ENCODE data around the gene MORN1.
"Not testable (repeated sequence)": the region's sequence is repeated elsewhere in the genome, so short reads cannot be mapped to it uniquely, and the experiment has no call there.

The MORN1 gene

GRCh38 chr1:2307064-2307605 is 84.2 kb downstream of the MORN1 start:
- no peak for DNase-seq (ENCODE audit: low read depth)

DNA sequence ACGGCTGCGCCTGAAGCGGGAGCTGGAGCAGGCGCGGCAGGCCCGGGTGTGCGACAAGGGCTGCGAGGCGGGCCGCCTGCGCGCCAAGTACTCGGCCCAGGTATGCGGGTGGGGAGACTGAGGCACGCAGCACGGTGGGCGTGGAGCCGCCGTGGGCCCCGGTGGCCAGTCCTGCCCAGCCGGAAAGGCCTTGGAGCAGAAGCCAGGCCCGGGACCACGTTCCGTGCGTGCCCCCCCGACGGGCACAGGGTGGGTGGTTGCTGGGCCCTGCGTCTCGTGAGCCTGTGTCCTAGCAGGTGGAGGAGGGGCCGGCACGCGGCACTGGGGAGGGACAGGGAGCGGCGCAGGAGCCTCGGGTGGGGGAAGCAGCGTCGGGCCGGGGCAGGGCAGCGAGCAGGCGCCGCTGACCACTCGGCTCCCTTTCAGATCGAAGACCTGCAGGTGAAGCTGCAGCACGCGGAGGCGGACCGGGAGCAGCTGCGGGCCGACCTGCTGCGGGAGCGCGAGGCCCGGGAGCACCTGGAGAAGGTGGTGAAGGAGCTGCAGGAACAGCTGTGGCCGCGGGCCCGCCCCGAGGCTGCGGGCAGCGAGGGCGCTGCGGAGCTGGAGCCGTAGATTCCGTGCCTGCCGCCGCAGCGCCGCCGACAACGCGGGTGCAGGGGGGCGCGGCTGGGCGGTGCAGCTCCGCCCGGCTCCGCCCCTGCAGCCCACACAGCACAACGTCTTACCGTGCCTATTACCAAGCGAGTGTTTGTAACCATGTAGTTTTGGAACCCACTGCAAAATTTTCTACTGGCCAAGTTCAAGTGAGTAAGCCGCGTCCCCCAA is 85.0 kb downstream of the MORN1 start:
- DNase-seq (ENCODE audit: low read depth): no peak

- no peak for DNase-seq (ENCODE audit: low read depth)
Measured at GRCh38 chr1:2304921-2305681, 86.3 kb downstream of the MORN1 start.

DNA sequence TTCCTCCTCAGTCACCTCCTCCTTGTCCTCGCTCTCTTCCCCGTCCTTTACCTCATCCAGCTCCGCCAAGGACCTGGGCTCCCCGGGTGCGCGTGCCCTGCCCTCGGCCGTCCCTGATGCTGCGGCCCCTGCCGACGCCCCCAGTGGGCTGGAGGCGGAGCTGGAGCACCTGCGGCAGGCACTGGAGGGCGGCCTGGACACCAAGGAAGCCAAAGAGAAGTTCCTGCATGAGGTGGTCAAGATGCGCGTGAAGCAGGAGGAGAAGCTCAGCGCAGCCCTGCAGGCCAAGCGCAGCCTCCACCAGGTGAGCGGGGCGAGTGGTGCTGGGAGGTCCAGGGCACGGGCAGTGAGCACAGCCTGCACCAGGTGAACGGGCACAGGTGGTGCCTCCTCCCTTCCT is 87.1 kb downstream of the MORN1 start:
- DNase-seq (ENCODE audit: low read depth): no peak

DNA sequence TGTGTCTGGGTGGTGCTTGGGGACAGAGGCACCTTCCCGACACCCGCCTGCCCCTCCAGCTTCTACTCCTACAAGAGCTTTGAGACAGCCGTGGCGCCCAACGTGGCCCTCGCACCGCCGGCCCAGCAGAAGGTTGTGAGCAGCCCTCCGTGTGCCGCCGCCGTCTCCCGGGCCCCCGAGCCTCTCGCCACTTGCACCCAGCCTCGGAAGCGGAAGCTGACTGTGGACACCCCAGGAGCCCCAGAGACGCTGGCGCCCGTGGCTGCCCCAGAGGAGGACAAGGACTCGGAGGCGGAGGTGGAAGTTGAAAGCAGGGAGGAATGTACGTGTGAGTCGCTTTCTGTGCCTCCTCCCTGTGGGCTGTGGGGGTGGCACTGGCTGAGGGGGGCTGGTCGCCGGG is 87.6 kb downstream of the MORN1 start:
- no peak for DNase-seq (ENCODE audit: low read depth)

- no peak for DNase-seq (ENCODE audit: low read depth)
Measured at GRCh38 chr1:2303016-2303775, 88.2 kb downstream of the MORN1 start.

- DNase-seq (ENCODE audit: low read depth): no peak
Measured at GRCh38 chr1:2302292-2302925, 88.9 kb downstream of the MORN1 start.

GRCh38 chr1:2301607-2302291 is 89.6 kb downstream of the MORN1 start:
- DNase-seq (ENCODE audit: low read depth): no peak

- peak; percentile 55 for DNase-seq (ENCODE audit: low read depth)
Measured at GRCh38 chr1:2300851-2301606, 90.3 kb downstream of the MORN1 start.

DNA sequence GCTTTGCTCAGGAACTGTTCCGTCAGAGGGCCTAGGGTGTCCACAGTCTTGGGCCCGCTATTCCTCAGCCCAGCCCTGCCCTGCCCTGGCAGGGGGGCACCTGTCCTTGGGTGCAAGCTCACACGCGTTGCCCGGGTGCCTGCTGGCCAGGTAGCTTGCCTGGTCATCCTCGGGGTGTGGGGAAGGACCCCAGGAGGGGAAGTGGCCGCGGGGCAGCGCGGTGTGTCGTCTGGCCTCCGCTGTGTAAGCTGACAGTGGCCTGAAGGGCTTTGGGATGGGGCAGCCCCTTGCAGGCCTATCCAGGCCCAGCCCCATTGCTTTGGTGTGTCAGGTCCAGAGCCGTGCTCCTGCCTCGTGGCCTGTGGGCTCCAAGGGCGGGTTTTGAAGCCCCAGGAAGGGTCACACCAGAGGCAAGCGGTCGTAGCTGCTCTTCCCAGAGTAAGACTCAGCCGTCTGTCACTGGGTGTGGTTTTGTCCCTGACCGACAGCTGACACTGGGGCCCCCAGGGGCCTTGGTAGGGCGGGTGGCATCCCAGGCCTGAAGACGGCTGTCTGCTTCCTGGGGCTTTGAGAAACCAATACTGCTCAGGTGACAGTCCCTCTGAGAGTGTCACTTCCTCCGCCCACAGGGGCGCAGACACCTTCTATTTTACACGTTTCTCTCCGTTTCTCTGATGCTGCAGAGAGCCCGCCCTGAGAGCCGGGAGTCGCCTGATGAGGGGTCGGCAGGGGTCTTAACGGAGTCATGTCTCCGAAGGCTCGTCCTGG is 91.2 kb downstream of the MORN1 start:
- DNase-seq (ENCODE audit: low read depth): no peak

- no peak for DNase-seq (ENCODE audit: low read depth)
Measured at GRCh38 chr1:2299131-2299627, 92.2 kb downstream of the MORN1 start.

DNA sequence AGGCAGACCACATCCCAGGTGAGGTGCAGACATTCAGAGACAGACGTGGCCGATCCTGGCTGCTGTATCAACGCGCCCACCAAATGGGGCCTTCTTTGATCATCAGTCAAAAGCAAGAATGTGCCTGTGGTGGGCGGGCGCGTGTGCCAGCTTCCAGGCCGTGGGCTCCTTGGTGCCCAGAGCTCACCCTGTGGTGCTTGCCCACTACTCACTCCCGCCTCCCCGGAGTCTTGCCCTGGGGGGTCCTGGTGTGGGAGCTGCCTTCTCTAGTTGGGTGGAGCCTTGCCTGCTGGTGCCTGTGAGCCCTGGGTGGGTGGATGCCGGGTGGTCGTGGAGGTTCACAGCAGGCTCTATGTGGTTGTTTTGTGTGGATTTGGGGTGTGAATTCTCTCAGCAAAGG is 92.7 kb downstream of the MORN1 start:
- no peak for DNase-seq (ENCODE audit: low read depth)

DNA sequence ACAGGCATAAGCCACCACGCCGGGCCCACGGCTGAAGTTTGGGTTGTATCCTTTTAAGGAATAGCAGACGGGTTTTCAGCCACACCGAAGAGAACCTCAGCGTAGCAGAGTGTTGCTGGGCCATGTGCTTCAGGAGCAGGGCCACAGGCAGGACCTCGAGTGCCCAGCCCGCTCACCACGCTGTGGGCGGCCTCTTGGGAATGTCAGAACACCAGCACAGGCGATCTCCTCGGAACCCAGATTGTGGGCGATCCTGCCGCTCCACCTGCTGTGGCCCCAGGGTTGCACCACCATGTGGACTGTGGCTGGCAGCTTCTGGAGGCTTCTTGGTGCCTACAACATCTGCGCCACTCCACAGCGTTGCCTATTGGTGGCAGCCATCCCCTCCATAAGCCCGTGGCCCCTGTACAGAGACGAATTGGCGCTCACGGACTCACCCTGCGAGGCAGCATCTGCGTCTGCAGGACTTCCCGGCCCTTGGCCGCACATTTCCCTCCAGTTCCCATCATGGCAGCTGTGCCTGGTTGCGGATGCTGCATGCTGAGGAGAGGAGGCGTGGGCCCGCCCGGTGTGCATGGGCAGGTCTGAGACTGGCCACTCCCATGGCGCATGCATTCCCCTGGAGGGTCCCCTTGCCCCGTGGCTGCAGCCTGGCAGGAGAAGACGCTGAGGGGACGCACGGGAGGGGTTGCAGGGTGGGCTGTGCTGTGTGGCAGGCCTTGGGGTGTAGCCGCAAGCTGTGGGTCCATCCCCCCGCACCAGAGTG is 93.9 kb downstream of the MORN1 start:
- no peak for DNase-seq (ENCODE audit: low read depth)

- no peak for DNase-seq (ENCODE audit: low read depth)
Measured at GRCh38 chr1:2296614-2297013, 94.7 kb downstream of the MORN1 start.

DNA sequence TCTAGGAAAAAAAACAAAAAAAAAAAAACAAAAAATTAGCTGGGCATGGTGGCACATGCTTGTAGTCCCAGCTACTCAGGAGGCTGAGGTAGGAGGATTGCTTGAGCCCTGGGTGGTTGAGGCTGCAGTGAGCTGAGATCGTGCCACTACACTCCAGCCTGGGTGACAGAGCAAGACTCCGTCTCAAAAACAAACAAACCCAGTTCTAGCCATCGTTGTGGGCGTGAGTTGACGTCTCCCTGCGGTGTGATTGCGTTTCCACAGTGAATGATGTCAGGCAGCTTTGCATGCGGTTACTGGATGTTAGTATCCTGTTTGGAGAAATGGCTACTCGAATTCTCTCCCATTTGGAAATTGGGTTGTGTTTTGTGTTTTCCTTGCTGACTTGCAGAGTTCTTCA is 95.1 kb downstream of the MORN1 start:
- DNase-seq (ENCODE audit: low read depth): not testable (repeated sequence)

GRCh38 chr1:2295526-2295925 is 95.8 kb downstream of the MORN1 start:
- DNase-seq (ENCODE audit: low read depth): no peak

DNA sequence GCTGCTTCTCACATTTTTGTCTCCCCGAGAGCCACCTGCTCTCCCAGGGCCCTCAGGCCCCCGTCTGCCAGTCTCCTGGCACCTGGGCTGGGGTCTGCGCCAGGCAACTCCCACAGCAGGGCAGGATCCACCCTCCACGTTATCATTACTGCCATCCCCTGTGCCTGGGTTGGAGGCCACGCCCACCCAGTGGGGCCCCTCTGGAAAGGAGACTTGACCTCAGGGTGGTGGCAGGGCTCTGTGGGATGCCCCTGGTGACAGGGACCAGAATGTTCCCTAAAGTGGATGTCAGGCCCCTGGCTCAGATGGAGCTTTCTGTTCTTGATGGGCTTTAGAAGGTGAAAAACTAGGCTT is 96.7 kb downstream of the MORN1 start:
- no peak for DNase-seq (ENCODE audit: low read depth)

GRCh38 chr1:2294033-2294724 is 97.2 kb downstream of the MORN1 start:
- no peak for DNase-seq (ENCODE audit: low read depth)
